ENCODE results near the gene ELK3.

- TF ChIP-seq POLR2A (IDR thresholded peaks at IDR 0.05): no peak
- no peak for TF ChIP-seq CTCF (IDR thresholded peaks at IDR 0.05 in 8 of 11, conservative IDR thresholded peaks at IDR 0.05 in 3 of 11)
These were observed 29.4 kb downstream of the ELK3 start for GRCh38 chr12:96223411-96224218.

Data from spleen (tissue), 7 donors.